NCI-H2107 (cell line): Measurements from ENCODE around the gene MKRN2.
"Not testable (repeated sequence)": the region's sequence is repeated elsewhere in the genome, so short reads cannot be mapped to it uniquely, and the experiment has no call there.

Experiments
- DNase-seq: peaks from one replicate; lab custom pipeline; 2025; lab: John Stamatoyannopoulos, UW

The MKRN2 gene

GRCh38 chr3:12630843-12631242 lies 74.0 kb downstream of the MKRN2 start:
- not testable (repeated sequence) for DNase-seq

- DNase-seq, result no peak
Observed at GRCh38 chr3:12632523-12632922, 75.6 kb downstream of the MKRN2 start.

GRCh38 chr3:12633108-12633507 lies 76.2 kb downstream of the MKRN2 start:
- DNase-seq, result no peak
